Measurements from ENCODE around the gene JMJD1C. TPM values are rescaled to one million over a fixed set of nuclear protein-coding genes. Genes with fewer than 3 reads are reported as not detected.

Gene JMJD1C
- total RNA-seq, 1 experiment from 2014 or later = 62.5 TPM

DNA sequence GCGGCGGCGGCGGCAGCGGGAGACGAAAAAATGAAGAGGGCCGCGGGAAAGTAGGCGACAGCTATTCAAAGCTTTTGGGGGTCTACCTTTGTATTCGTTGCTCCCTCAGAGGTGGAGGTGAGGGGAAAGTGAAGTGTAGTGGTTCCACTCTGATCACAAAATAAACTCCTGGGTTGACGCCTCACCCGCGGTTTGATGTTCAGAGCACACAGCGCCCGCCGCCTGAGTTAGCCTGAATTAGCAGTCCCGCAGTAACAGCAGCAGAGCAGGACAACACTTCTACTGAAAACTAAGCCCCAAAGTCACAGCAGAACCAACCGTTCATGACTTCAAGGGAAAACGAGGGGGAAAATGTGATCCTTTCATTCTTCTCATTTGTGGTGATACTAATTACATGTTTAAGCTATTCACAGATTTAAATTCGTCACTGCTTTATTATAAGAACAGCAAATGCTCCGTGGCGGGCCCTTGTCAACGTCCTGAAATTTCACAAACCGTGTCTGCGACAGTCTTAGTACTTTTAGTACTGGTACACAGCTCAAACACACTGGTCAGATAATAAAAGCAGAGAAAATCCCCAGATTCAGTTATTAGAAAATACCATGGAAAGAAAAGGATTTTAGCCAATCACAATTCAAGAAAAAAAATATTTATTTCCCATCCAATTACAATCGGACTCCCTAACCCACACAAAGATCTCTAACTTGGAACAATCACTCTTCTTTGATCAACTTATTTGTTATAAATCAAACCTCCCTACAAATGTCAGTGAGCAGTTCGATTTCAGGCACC lies 563 bp upstream of the JMJD1C start:
- Histone ChIP-seq H3K36me3 (peaks cover 11% of the 10 kb centered on the region), H3K27me3 (replicated peaks) (no peaks in the 10 kb centered on the region), H3K4me1 (replicated peaks) (peaks cover 5% of the 10 kb centered on the region; the same call in 1 of the 2 replicates), H3K4me3 (peak overlapping the region; percentile 93), H3K27ac (peak overlapping the region; percentile 73), H3K9me3 (replicated peaks) (no peaks in the 10 kb centered on the region)
- peak; percentile 57 to 91 for DNase-seq (ENCODE audit: low read depth in 1 of 2, low spot score in 2 of 2)

DNA sequence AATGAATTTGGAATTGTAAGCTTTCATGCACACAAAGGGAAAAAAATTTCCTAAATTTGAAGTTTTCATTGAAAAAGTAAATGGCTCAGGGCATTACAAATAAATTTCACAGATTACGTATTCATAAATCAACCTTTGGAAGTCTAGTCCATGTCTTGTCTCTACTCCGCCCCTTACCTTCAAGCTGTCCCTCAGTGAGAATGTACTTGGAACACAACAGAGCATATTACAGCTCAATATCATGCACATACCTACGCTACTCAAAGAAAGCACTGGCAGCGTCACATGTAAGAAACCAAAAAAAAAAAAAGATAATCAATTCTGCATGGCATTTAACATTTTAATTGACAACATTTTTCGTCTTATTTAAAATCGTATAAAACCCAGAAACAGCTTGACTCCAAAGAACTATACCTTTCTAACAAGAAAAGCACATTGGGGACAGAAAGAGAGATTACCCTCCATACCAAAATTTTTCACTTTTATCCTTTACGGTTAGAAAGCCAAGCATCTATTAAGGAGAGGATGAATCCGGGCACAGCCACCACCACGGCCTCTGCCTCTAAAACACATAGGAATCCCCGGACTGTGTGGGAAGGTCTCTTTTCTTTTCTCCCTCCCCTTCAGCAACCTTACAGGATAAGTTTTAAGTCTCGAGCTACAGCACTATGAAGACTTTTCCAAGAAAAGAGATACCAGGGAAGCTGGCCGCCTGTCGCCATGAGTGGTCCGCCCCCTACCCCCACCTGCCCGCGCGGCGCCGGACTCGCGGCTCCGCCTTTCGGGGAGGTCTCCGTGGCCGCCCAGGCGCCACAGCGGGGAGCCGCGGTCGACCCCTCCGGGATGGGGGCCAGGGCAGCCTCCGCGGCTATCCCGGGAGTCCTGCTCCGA lies 1.1 kb downstream of the JMJD1C start:
- Histone ChIP-seq H3K27me3 (replicated peaks) (no peaks in the 10 kb centered on the region), H3K4me1 (replicated peaks) (peaks cover 5% of the 10 kb centered on the region; the same call in 1 of the 2 replicates), H3K4me3 (peak overlapping the region; percentile 93), H3K9me3 (replicated peaks) (no peaks in the 10 kb centered on the region), H3K36me3 (peaks cover 11% of the 10 kb centered on the region), H3K27ac (peak overlapping the region; percentile 73)
- DNase-seq (ENCODE audit: low read depth in 1 of 2, low spot score in 2 of 2) = no peak

DNA sequence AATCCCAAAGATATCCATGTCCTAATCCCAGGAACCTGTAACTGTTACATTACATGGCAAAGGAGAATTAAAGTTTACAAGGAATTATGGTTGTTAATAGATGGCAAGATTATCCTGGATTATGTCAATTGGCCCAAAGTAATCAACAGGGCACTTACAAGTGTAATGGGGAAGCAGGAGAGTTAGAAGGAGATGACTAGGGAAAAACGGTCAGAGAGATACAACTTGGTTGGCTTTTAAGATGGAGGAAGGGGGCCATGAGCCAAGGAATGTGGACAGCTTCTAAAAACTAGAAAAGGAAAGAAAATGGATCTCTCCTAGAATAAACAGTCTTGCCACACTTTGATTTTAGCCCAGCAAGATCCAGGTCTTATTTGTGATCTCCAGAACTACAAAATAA lies 3.3 kb downstream of the JMJD1C start:
- H3K36me3 ChIP-seq = peaks cover 11% of the 10 kb centered on the region
- no peaks in the 10 kb centered on the region for H3K27me3 ChIP-seq (replicated peaks)
- no peaks in the 10 kb centered on the region for H3K9me3 ChIP-seq (replicated peaks)
- no peak overlapping the region for H3K27ac ChIP-seq
- no peak overlapping the region for H3K4me3 ChIP-seq
- DNase-seq (ENCODE audit: low read depth in 1 of 2, low spot score in 2 of 2) = no peak
- H3K4me1 ChIP-seq (replicated peaks) = peaks cover 5% of the 10 kb centered on the region; the same call in 1 of the 2 replicates

DNA sequence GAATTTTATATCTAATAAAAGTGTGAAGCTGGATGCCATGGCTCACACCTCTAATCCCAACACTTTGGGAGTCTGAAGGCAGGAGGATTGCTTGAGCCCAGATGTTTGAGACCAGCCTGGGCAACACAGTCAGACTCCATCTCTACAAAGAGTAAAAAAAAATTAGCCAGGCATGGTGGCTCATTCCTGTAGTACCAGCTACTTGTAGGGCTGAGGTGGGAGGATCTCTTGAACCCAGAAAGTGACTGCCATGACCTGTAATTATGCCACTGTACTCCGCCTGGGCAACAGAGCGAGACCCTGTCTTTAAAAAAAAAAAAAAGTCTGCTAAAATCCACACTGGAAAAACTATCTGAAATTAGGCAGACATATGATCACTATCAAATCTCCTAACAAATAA lies 7.6 kb downstream of the JMJD1C start:
- H3K36me3 ChIP-seq = no peaks in the 10 kb centered on the region
- no peaks in the 10 kb centered on the region for H3K27me3 ChIP-seq (replicated peaks)
- no peaks in the 10 kb centered on the region for H3K9me3 ChIP-seq (replicated peaks)
- DNase-seq (ENCODE audit: low read depth in 1 of 2, low spot score in 2 of 2) = no peak
- peaks cover 7% of the 10 kb centered on the region for H3K4me1 ChIP-seq (replicated peaks)
- no peak overlapping the region for H3K27ac ChIP-seq
- H3K4me3 ChIP-seq = no peak overlapping the region

DNA sequence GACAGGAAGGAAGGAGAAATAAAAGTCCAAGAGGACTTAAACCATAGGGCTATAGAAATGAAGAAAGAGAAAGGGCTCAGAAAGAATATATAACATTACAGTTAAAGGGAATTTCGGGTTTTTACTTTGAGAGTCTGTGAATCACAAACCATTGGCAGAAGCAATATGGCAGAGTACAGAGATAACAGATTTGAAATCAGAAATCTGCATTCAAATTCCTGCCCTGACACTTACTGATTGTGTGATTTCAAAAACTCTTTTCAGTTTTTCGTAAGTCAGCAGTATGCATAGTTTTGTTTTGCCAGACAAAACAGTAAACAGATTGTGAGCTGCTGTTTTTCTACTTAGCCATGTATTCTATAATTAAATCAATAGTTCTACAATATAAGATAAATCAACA lies 8.2 kb downstream of the JMJD1C start:
- no peak overlapping the region for H3K27ac ChIP-seq
- no peaks in the 10 kb centered on the region for H3K9me3 ChIP-seq (replicated peaks)
- H3K4me1 ChIP-seq (replicated peaks) = peaks cover 7% of the 10 kb centered on the region
- no peaks in the 10 kb centered on the region for H3K27me3 ChIP-seq (replicated peaks)
- no peak for DNase-seq (ENCODE audit: low read depth in 1 of 2, low spot score in 2 of 2)
- no peak overlapping the region for H3K4me3 ChIP-seq
- H3K36me3 ChIP-seq = no peaks in the 10 kb centered on the region; the same call in 1 of the 2 replicates

DNA sequence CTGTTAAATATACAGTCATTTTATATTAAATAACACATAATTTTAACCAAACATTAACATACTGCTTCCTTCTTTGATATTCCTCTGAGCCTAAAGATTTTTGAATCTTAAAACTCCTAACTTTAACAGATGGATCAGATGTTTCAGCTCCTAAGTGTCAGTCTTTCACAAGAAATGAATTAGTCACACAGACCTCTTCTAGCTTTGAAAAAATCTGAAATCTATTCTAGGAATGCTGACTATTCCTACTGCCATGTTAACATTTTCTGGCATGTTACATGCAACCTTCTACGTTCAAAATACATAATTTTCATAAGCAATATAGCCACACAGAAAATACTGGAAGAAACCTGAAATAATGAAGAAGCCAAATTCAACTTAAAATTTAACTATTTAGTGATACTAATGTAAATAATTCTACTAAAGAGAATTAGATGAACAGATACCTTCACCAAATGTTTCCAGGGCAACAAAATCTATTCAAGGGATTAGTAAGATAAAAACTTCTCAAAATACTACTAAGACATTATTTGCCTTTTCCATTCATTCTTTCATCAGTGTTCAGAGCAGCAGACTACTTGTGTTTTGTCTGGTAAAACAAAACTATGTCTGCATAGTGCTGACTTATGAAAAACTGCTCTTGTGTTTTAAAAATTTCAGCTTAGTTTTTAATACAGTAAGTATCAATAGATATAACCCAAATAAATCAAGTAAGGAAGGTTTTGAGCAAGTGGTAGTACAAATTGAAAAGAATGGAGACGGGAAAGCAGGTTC lies 9.2 kb downstream of the JMJD1C start:
- DNase-seq (ENCODE audit: low read depth in 1 of 2, low spot score in 2 of 2) = no peak
- no peak overlapping the region for H3K4me3 ChIP-seq
- H3K27me3 ChIP-seq (replicated peaks) = no peaks in the 10 kb centered on the region
- 0 out of 2 replicates have a peak overlapping the region, but pooled peaks have one; percentile 4 for H3K27ac ChIP-seq
- H3K9me3 ChIP-seq (replicated peaks) = no peaks in the 10 kb centered on the region
- H3K4me1 ChIP-seq (replicated peaks) = peaks cover 7% of the 10 kb centered on the region
- H3K36me3 ChIP-seq = no peaks in the 10 kb centered on the region; the same call in 1 of the 2 replicates

DNA sequence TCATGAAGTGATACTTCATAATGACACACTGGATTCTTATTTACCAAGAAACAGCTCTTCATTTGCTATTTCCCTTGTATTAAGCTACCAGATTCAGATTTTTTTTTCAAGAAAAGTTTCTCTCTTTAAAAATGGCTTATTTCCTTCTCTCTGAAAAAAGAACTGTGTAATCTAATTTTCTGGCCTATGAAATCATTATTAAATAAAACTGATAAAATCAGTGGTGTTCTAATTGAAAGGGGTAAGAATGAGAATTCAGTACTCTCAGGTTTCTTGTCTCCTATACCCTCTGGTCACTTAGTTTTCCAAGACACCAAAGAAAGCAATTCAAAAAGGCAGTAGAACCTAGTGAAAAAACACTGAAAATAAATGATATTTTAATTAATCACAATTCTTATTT lies 10.3 kb downstream of the JMJD1C start:
- H3K4me3 ChIP-seq = no peak overlapping the region
- H3K27ac ChIP-seq = no peak overlapping the region
- DNase-seq (ENCODE audit: low read depth in 1 of 2, low spot score in 2 of 2) = no peak
- H3K4me1 ChIP-seq (replicated peaks) = peaks cover 7% of the 10 kb centered on the region
- H3K36me3 ChIP-seq = no peaks in the 10 kb centered on the region; the same call in 1 of the 2 replicates
- no peaks in the 10 kb centered on the region for H3K9me3 ChIP-seq (replicated peaks)
- no peaks in the 10 kb centered on the region for H3K27me3 ChIP-seq (replicated peaks)

DNA sequence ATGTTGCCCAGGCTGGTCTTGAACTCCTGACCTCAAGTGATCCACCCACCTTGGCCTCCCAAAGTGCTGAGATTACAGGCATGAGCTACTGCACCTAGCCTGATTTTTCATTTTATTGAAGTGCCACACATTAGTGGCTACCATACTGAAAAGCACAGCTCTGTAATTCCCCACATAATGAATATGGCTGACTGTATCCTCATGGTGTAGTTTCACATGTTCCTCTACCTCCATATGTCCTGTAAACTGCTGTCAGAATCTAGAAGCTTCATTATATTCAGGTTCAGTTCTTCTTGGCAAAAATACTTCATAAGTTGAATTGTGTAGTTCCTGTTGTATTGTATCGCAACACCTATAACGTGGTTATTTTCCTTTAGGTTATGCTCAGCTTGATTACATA lies 11.1 kb downstream of the JMJD1C start:
- H3K4me1 ChIP-seq (replicated peaks) = peaks cover 7% of the 10 kb centered on the region
- DNase-seq (ENCODE audit: low read depth in 1 of 2, low spot score in 2 of 2) = no peak
- H3K4me3 ChIP-seq = no peak overlapping the region
- H3K36me3 ChIP-seq = no peaks in the 10 kb centered on the region; the same call in 1 of the 2 replicates
- H3K9me3 ChIP-seq (replicated peaks) = no peaks in the 10 kb centered on the region
- H3K27ac ChIP-seq = no peak overlapping the region
- H3K27me3 ChIP-seq (replicated peaks) = no peaks in the 10 kb centered on the region

DNA sequence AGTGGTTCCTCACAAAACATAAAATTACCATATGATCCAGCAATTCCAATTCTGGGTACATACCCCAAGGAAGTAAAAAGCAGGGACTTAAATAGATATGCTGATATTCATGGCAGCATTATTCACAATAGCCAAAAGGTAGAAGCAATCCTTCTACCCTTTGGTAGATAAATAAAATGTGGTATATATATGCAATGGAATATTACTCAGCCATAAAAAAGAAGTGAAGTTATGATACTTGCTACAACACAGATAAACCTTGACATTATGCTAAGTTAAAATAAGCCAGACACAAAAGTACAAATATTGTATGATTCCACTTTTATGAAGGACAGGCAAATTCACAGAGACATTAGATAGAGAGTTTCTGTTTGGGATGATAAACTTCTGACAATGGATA lies 13.3 kb downstream of the JMJD1C start:
- H3K27ac ChIP-seq = no peak overlapping the region
- no peak overlapping the region for H3K4me3 ChIP-seq
- H3K4me1 ChIP-seq (replicated peaks) = peaks cover 7% of the 10 kb centered on the region
- H3K27me3 ChIP-seq (replicated peaks) = no peaks in the 10 kb centered on the region
- H3K9me3 ChIP-seq (replicated peaks) = no peaks in the 10 kb centered on the region
- no peak for DNase-seq (ENCODE audit: low read depth in 1 of 2, low spot score in 2 of 2)
- no peaks in the 10 kb centered on the region; the same call in 1 of the 2 replicates for H3K36me3 ChIP-seq

DNA sequence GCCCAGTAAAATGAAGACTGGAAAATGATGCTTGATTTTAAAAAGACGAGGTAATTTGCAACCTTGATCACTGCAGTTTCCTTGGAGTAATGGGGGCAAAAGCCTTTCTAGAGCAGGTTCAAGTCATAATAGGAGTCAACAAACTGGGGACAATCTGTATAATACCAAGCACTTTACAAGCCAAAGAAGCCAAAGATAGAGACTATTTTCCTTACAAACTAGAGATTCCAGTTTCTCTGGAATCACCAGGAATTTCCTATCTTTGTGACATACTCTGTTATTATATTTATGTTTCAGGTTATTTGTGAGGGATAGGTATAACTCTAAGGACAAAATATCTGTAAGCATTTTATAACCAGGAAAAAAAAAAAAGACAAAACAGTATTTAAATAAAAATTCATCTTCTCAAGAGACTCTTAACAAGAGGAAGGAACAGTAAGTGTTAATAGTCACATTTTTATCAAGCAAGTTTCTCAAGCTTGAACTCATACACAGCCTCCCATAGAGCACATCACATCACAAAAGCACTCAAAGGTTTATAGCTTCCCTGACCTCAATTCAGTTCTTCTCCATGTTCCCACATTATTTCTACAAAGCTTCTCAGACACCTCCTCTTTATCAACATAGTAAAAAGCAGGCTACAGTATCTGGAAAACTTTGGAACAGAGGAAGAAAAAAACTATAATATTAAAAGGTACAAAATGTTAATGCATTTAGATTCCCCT lies 18.9 kb downstream of the JMJD1C start:
- H3K4me1 ChIP-seq (replicated peaks) = no peaks in the 10 kb centered on the region
- DNase-seq (ENCODE audit: low read depth in 1 of 2, low spot score in 2 of 2) = no peak

DNA sequence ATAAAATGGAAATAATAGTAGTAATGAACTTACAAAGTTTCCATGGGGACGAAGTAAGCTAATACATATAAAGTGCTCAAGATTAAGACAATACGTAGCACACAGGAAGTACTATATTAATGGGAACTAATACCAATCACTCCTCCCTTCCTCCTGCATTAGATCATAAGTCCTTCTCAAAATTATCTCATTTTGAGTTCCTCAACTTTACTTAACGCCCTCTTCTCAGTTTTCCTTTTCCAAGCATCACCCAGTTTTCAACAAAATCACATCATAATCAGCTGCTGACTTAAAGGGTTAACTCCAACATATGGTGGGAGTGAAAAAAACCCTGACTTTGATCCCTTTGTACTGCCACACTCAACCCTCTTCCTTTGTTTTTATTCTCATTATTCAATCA lies 24.4 kb downstream of the JMJD1C start:
- no peak overlapping the region for H3K27ac ChIP-seq
- no peaks in the 10 kb centered on the region for H3K27me3 ChIP-seq (replicated peaks)
- H3K9me3 ChIP-seq (replicated peaks) = no peaks in the 10 kb centered on the region
- H3K36me3 ChIP-seq = 0 out of 2 replicates have a peak, but pooled peaks cover 8% of the 10 kb centered on the region
- H3K4me3 ChIP-seq = no peak overlapping the region
- no peak for DNase-seq (ENCODE audit: low read depth in 1 of 2, low spot score in 2 of 2)
- 0 out of 2 replicates have a peak, but pooled peaks cover 4% of the 10 kb centered on the region for H3K4me1 ChIP-seq (replicated peaks)

More for the DNA sequence above, 18.9 kb downstream of the JMJD1C start:
- Histone ChIP-seq H3K9me3 (replicated peaks) (no peaks in the 10 kb centered on the region), H3K4me3 (no peak overlapping the region), H3K36me3 (0 out of 2 replicates have a peak, but pooled peaks cover 8% of the 10 kb centered on the region), H3K27me3 (replicated peaks) (no peaks in the 10 kb centered on the region), H3K27ac (no peak overlapping the region)

DNA sequence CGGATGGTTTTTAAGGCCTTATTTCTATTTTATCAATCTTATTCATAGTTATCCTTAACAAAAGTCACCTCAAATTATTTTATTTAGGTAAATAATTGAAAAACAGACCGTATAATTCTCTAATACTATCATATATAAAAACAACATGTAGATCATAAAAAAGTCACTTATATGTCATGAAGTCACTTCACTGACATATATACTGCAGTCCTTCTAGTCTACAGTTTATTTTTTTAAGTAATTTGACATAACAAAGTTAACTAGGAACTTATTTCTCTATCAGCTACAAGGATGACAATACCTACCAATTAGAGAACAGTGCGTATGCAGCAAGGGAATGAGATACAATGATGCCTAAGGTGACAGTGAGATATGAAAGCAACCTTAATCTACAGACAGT lies 26.2 kb downstream of the JMJD1C start:
- Histone ChIP-seq H3K36me3 (0 out of 2 replicates have a peak, but pooled peaks cover 2% of the 10 kb centered on the region), H3K4me3 (no peak overlapping the region), H3K9me3 (replicated peaks) (no peaks in the 10 kb centered on the region), H3K4me1 (replicated peaks) (peaks cover 4% of the 10 kb centered on the region; the same call in 1 of the 2 replicates), H3K27me3 (replicated peaks) (no peaks in the 10 kb centered on the region), H3K27ac (no peak overlapping the region)
- no peak for DNase-seq (ENCODE audit: low read depth in 1 of 2, low spot score in 2 of 2)

All from SJSA1 (cell line).